ENCODE results near the gene CCDC188. TPM values are rescaled to one million over a fixed set of nuclear protein-coding genes. Genes with fewer than 3 reads are reported as not detected.

The CCDC188 gene
- total RNA-seq, 1 experiment from 2014 or later: not detected

GRCh38 chr22:20149257-20150250, 1.3 kb downstream of the CCDC188 start:
- ChIA-PET CTCF (no interaction called here), POLR2A (ENCODE audit: low non-redundant PET) (no interaction called here)
- Histone ChIP-seq H3K27me3 (replicated peaks; ENCODE audit: insufficient read depth, low read depth, low read length, poor library complexity) (no peaks in the 10 kb centered on the region), H3K27ac (ENCODE audit: low read depth, low read length, poor library complexity, severe bottlenecking) (no peak overlapping the region), H3K4me1 (ENCODE audit: insufficient read depth, low read length, poor library complexity, severe bottlenecking) (no peaks in the 10 kb centered on the region), H3K9me3 (ENCODE audit: low read depth, low read length, poor library complexity, severe bottlenecking) (no peaks in the 10 kb centered on the region), H3K36me3 (ENCODE audit: insufficient read depth, low read length, poor library complexity, severe bottlenecking) (no peaks in the 10 kb centered on the region), H3K4me3 (ENCODE audit: low read depth, low read length, poor library complexity, severe bottlenecking) (no peak overlapping the region)
- no TSS peak for BruUV-seq (replicated peaks)
- no peak for DNase-seq (ENCODE audit: low spot score)
- intact Hi-C loops (cut with micrococcal nuclease; ENCODE audit: unreplicated experiment): no loop called here
- TF ChIP-seq EZH2 (IDR thresholded peaks at IDR 0.05; ENCODE audit: borderline replicate concordance, low read depth, low read length, poor library complexity, severe bottlenecking): no peak
- TF ChIP-seq CTCF (conservative IDR thresholded peaks at IDR 0.05; ENCODE audit: low read depth, low read length): no peak

GRCh38 chr22:20148414-20148813, 2.4 kb downstream of the CCDC188 start:
- BruUV-seq (replicated peaks): no TSS peak
- TF ChIP-seq CTCF (conservative IDR thresholded peaks at IDR 0.05; ENCODE audit: low read depth, low read length): no peak
- no peak for TF ChIP-seq EZH2 (IDR thresholded peaks at IDR 0.05; ENCODE audit: borderline replicate concordance, low read depth, low read length, poor library complexity, severe bottlenecking)
- Histone ChIP-seq H3K4me1 (ENCODE audit: insufficient read depth, low read length, poor library complexity, severe bottlenecking) (no peaks in the 10 kb centered on the region), H3K4me3 (ENCODE audit: low read depth, low read length, poor library complexity, severe bottlenecking) (no peak overlapping the region), H3K9me3 (ENCODE audit: low read depth, low read length, poor library complexity, severe bottlenecking) (no peaks in the 10 kb centered on the region), H3K27me3 (replicated peaks; ENCODE audit: insufficient read depth, low read depth, low read length, poor library complexity) (no peaks in the 10 kb centered on the region), H3K27ac (ENCODE audit: low read depth, low read length, poor library complexity, severe bottlenecking) (no peak overlapping the region), H3K36me3 (ENCODE audit: insufficient read depth, low read length, poor library complexity, severe bottlenecking) (no peaks in the 10 kb centered on the region)
- POLR2A ChIA-PET (ENCODE audit: low non-redundant PET): no interaction called here
- intact Hi-C loops (cut with micrococcal nuclease; ENCODE audit: unreplicated experiment): no loop called here
- no peak for DNase-seq (ENCODE audit: low spot score)
- CTCF ChIA-PET: no interaction called here

- POLR2A ChIA-PET (ENCODE audit: low non-redundant PET): no interaction called here
- Histone ChIP-seq H3K4me3 (ENCODE audit: low read depth, low read length, poor library complexity, severe bottlenecking) (no peak overlapping the region), H3K36me3 (ENCODE audit: insufficient read depth, low read length, poor library complexity, severe bottlenecking) (no peaks in the 10 kb centered on the region), H3K9me3 (ENCODE audit: low read depth, low read length, poor library complexity, severe bottlenecking) (no peaks in the 10 kb centered on the region), H3K27me3 (replicated peaks; ENCODE audit: insufficient read depth, low read depth, low read length, poor library complexity) (no peaks in the 10 kb centered on the region), H3K27ac (ENCODE audit: low read depth, low read length, poor library complexity, severe bottlenecking) (no peak overlapping the region), H3K4me1 (ENCODE audit: insufficient read depth, low read length, poor library complexity, severe bottlenecking) (no peaks in the 10 kb centered on the region)
- intact Hi-C loops (cut with micrococcal nuclease; ENCODE audit: unreplicated experiment): no loop called here
- TF ChIP-seq CTCF (conservative IDR thresholded peaks at IDR 0.05; ENCODE audit: low read depth, low read length) (no peak), EZH2 (IDR thresholded peaks at IDR 0.05; ENCODE audit: borderline replicate concordance, low read depth, low read length, poor library complexity, severe bottlenecking) (no peak)
- no peak for DNase-seq (ENCODE audit: low spot score)
- CTCF ChIA-PET: no interaction called here
- BruUV-seq (replicated peaks): no TSS peak
Measured at GRCh38 chr22:20147237-20147988, 3.4 kb downstream of the CCDC188 start.

All from A673 (cell line).